GM18508 (cell line): Measurements from ENCODE around the gene NMU.
"Not testable (repeated sequence)": the region's sequence is repeated elsewhere in the genome, so short reads cannot be mapped to it uniquely, and the experiment has no call there.

ENCODE experiments used
- ATAC-seq: cut with Tn5 transposase; IDR thresholded peaks from one replicate; pipeline ENCODE4 v1.9.1; 2021; ENCODE audit warnings: moderate number of reproducible peaks; ENCODE audit not compliant: insufficient read depth, unreplicated experiment

The NMU gene

DNA sequence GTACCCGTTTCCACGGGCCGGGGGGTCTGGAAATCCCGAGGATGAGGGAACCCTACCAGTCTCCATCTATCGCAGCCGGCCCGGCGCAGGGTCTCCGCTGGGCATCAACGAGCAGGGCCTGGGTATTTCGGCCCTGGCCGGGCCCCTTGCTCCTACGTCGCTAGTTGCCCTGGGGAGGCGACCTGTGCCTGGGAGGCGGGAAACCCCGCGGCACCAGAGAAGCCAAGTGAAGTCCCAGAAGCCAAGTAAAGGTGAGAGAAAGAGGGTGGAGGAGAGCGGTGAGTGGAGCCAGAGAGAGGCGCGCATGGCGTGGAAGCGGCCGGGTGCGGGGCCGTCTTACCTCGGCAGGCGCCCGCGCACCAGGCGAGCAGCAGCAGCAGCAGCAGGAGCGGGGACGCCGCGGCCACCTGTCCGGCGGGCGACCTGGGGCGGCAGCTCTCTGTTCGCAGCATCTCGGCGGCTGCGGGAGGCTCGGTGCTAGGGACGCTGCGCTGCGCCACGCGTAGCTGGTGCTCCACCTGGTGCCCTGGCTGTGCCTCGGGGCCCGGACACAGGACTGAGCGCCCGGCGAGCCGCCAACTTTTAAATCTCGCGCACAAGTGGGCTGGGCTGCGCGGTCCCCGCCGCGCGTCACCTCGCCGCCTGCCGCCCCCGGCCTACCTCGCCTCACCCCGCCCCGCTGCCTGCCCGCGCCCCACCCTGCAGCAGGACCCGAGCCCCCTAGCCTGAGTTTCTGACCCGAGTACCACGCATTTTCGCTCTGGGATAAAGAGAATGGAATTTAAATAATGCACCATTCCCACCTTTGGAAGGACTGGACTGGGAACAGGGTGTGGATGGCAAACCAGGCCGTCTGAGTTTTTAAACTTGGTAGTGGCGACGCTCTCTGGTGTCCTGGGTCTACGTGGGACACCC, at the start of gene NMU:
TSS of gene NMU (minus strand) at position 558 of the 915 bp plus-strand sequence. CDS start at position 452, 106 bp downstream.
- no peak for ATAC-seq

DNA sequence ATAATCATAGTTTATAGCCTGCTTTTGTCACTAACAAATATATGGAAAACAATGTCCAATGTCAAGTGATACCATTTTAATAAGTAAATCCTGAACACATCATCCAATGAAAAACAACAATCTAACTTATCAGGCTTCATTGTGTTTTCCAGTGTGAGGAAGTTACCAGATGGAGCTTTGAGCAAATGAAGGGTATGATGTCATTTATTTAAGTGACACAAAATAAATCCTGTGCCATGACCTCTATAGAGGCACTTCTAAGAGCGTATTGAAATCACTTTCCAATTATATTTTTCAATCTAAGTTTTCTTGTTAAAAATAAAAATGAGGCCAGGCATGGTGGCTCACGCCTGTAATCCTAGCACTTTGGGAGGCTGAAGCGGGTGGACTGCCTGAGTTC, 48.2 kb upstream of the NMU start:
- no peak for ATAC-seq

GRCh38 chr4:55682797-55683196, 46.7 kb upstream of the NMU start:
- ATAC-seq = not testable (repeated sequence)

DNA sequence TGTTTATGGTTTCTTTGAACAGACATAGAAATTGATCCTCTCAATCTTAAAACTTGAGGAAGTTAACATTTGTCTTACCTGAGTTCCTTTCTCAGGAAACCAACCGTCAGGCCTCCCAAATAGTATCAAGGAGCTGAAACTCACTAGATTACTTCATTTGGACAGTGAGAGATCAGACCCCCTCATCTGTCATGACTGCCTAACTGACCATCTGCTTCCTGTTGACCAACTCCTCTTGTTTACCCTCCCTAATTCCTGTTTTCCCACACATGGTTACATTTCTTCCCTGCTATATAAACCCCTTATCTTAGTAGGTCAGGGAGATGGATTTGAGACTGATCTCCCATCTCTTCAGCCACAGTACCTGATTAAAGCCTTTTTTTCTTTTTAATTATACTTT, 46.2 kb upstream of the NMU start:
- no peak for ATAC-seq

DNA sequence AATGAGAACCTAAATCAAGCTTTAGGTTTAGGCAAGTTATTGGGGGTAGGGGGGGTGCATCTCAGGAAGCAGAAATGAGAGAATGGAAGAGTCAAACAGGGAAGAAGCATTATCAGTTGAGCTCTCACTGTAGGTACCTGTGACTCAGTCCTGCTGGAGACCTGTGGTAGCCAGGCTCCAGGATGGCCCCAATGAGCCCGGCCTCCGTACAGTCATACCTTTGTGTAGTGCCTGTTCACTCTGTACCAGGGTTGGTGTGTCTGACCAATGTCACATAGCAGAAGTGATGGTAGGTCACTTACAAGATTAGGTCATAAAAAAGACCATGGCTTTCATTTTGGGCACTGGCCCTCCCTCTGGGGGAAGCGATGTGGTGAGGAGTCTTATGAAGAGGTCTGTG, 45.3 kb upstream of the NMU start:
- no peak for ATAC-seq

GRCh38 chr4:55675196-55675793, 39.2 kb upstream of the NMU start:
- no peak for ATAC-seq

- ATAC-seq = no peak
These were observed 37.3 kb upstream of the NMU start for GRCh38 chr4:55673424-55673823.

DNA sequence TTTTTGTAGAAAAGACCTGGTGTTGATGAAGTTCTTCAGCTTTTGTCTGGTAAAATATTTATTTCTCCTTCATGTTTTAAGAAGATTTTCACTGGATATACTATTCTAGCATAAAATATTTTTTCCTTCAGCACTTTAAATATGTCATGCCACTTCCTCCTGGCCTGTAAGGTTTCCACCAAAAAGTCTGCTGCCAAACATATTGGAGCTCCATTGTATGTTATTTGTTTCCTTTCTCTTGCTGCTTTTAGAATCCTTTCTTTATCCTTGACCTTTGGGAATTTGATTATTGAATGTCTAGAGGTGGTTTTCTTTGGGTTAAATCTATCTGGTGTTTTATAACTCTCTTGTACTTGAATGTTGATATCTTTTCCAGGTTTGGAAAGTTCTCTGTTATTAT, 35.6 kb upstream of the NMU start:
- ATAC-seq = no peak

GRCh38 chr4:55670695-55671094, 34.6 kb upstream of the NMU start:
- ATAC-seq = no peak

- ATAC-seq = no peak
These were observed 32.4 kb upstream of the NMU start for GRCh38 chr4:55668449-55668848.

GRCh38 chr4:55666535-55666934, 30.4 kb upstream of the NMU start:
- ATAC-seq = no peak

GRCh38 chr4:55663145-55663544, 27.0 kb upstream of the NMU start:
- ATAC-seq = no peak

GRCh38 chr4:55661398-55662056, 25.4 kb upstream of the NMU start:
- ATAC-seq = no peak

DNA sequence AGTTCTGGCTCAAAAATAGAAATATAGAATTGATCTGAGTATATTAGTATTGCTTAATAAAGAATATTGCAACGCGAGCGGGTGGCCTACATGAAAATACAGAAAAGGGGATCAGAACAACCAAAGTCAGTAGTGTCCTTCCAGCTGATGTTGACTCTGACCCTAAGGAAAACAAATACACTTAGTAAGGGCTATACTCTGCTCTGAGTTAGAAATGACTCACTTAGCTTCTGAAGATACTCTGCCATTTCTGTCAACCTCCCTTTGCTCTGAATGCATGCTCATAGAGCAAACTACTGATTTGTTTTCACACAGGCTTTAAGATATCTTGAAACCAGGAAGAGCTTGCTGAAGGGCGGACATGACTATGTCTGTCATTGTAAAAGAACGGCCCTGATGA, 22.6 kb upstream of the NMU start:
- no peak for ATAC-seq

GRCh38 chr4:55654131-55654530, 18.0 kb upstream of the NMU start:
- no peak for ATAC-seq

DNA sequence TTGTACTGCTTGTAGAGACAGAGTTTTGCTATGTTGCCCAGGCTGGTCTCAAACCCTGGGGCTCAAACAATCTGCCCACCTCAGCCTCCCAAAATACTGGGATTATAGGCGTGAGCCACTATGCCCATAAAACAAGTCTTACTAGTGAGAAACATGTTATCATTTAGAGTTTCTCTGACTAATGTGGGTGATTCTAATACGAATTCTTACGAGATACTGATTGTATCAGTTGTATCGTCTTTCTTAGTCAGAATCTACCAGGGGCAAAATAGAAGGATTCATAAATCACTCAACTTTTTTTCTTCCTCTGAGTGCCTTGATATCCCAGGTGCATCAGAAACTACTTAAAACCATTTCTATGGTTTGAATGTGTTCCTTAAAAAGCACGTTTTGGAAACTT, 14.4 kb upstream of the NMU start:
- ATAC-seq = no peak

DNA sequence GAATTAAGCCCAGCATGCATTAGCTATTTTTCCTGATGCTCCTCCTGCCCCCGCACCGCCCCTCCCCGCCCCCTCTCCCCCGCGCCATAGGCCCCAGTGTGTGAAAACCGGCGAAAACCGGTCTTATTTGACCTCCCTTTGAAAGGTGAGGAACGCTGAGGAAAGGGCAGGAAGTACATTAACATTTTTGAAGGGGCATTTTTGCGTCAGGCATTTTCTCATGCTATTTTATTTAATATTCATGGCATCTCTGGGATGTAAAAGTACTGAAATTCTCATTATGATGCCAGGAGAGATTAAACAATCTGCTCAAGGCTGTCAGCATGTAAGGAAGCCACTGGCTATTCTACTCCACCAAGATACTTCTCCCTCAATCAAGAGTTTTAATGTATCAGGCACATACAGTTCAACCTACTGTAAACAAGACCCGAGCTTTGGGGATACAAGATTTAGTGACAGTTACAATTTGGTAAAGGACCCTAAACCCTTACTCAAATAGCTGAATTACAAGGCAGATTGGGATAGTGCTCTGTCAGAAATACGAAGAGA, 1.2 kb upstream of the NMU start:
- no peak for ATAC-seq

GRCh38 chr4:55636656-55636999, 530 bp upstream of the NMU start:
- no peak for ATAC-seq

- ATAC-seq = no peak
These were observed 816 bp downstream of the NMU start for GRCh38 chr4:55635282-55635681.

GRCh38 chr4:55634417-55635128, 1.5 kb downstream of the NMU start:
- no peak for ATAC-seq

GRCh38 chr4:55633903-55634302, 2.2 kb downstream of the NMU start:
- no peak for ATAC-seq
